Neuronal stem cell (in vitro differentiated cells): ENCODE results near the gene PKHD1.
"Not testable (repeated sequence)": the region's sequence is repeated elsewhere in the genome, so short reads cannot be mapped to it uniquely, and the experiment has no call there.

Experiments used
- DNase-seq: peaks from one replicate; pipeline ENCODE4 v3.0.0-alpha.2; 2013; ENCODE audit warnings: low spot score
- H2AFZ ChIP-seq: one replicate; pipeline ENCODE4 v1.6.1; 2013; ENCODE audit warnings: mild to moderate bottlenecking, low read length, inconsistent platforms
- H2AK5ac ChIP-seq: 2 replicates; pipeline ENCODE4 v1.6.1; 2013; ENCODE audit warnings: low read depth, mild to moderate bottlenecking, inconsistent platforms, low read length, moderate library complexity, mixed read lengths
- H2BK120ac ChIP-seq: 2 replicates; pipeline ENCODE4 v1.6.1; 2013; ENCODE audit warnings: low read depth, mild to moderate bottlenecking, inconsistent platforms, low read length, moderate library complexity, mixed read lengths
- H2BK12ac ChIP-seq: one replicate; pipeline ENCODE4 v1.6.1; 2013; ENCODE audit warnings: low read length, inconsistent platforms
- H2BK15ac ChIP-seq: 2 replicates; pipeline ENCODE4 v1.6.1; 2013; ENCODE audit warnings: mild to moderate bottlenecking, low read length, inconsistent platforms, mixed read lengths
- H2BK5ac ChIP-seq: one replicate; pipeline ENCODE4 v1.6.1; 2013; ENCODE audit warnings: inconsistent platforms, mild to moderate bottlenecking, low read length, moderate library complexity
- H3K14ac ChIP-seq: one replicate; pipeline ENCODE4 v1.6.1; 2013; ENCODE audit warnings: low read length, inconsistent platforms
- H3K18ac ChIP-seq: 2 replicates; pipeline ENCODE4 v1.6.1; 2013; ENCODE audit warnings: low read length, inconsistent platforms
- H3K23ac ChIP-seq: 2 replicates; pipeline ENCODE4 v1.6.1; 2013; ENCODE audit warnings: low read depth, mild to moderate bottlenecking, mixed read lengths, low read length, inconsistent platforms; ENCODE audit not compliant: poor library complexity
- H3K27ac ChIP-seq: replicated peaks from 3 replicates; pipeline ENCODE4 v1.5.1; 2013; ENCODE audit warnings: low read length, inconsistent platforms
- H3K27me3 ChIP-seq, 3 experiments: 2 replicates each; pipeline ENCODE4 v1.6.1; 2013; ENCODE audit warnings: low read length in 3 of 3, mild to moderate bottlenecking in 2 of 3, inconsistent platforms in 1 of 3, low read depth in 1 of 3, mixed read lengths in 1 of 3, moderate library complexity in 1 of 3; ENCODE audit not compliant: control insufficient read depth in 3 of 3, insufficient read depth in 3 of 3
- H3K36me3 ChIP-seq, 2 donors: replicated peaks in 1 of 2; 2 replicates each; pipeline ENCODE4 v1.6.1; 2013; ENCODE audit warnings: low read length in 2 of 2; ENCODE audit not compliant: control insufficient read depth in 2 of 2, insufficient read depth in 2 of 2
- H3K4ac ChIP-seq: 2 replicates; pipeline ENCODE4 v1.6.1; 2013; ENCODE audit warnings: inconsistent platforms, mild to moderate bottlenecking, low read length, moderate library complexity
- H3K4me1 ChIP-seq, 2 donors: 1 replicate in 1 of 2; 2 replicates in 1 of 2; pipeline ENCODE4 v1.6.1; 2013; ENCODE audit warnings: low read length in 2 of 2, low read depth in 1 of 2; ENCODE audit not compliant: control insufficient read depth in 2 of 2, insufficient read depth in 1 of 2
- H3K4me2 ChIP-seq: one replicate; pipeline ENCODE4 v1.6.1; 2013; ENCODE audit warnings: mild to moderate bottlenecking, low read length, inconsistent platforms; ENCODE audit not compliant: insufficient read depth, poor library complexity, severe bottlenecking
- H3K4me3 ChIP-seq, 2 donors: 2 replicates each; pipeline ENCODE4 v1.5.1; 2013; ENCODE audit warnings: low read length in 2 of 2, mild to moderate bottlenecking in 2 of 2, inconsistent platforms in 1 of 2, moderate library complexity in 1 of 2
- H3K79me1 ChIP-seq: one replicate; pipeline ENCODE4 v1.6.1; 2013; ENCODE audit warnings: low read depth, mild to moderate bottlenecking, inconsistent platforms, low read length, moderate library complexity
- H3K9ac ChIP-seq: one replicate; pipeline ENCODE4 v1.6.1; 2013; ENCODE audit warnings: mild to moderate bottlenecking, low read depth, low read length, inconsistent platforms; ENCODE audit not compliant: poor library complexity
- H3K9me3 ChIP-seq, 2 donors: replicated peaks in 1 of 2; 2 replicates each; pipeline versions ENCODE3 to v1.6.1; 2013; ENCODE audit warnings: low read length in 2 of 2, mild to moderate bottlenecking in 2 of 2, inconsistent platforms in 1 of 2, low read depth in 1 of 2, mixed read lengths in 1 of 2, moderate library complexity in 1 of 2; ENCODE audit not compliant: control insufficient read depth in 2 of 2, insufficient read depth in 1 of 2
- H4K8ac ChIP-seq: one replicate; pipeline ENCODE4 v1.6.1; 2013; ENCODE audit warnings: low read depth, mild to moderate bottlenecking, inconsistent platforms, low read length, moderate library complexity
- H4K91ac ChIP-seq: one replicate; pipeline ENCODE4 v1.6.1; 2013; ENCODE audit warnings: low read length, low read depth, mild to moderate bottlenecking, inconsistent platforms; ENCODE audit not compliant: poor library complexity
- WGBS, 2 donors: extraction: QIAGEN DNeasy Blood & Tissue Kit; methylation state at CpG; one replicate each; pipeline ENCODE4 v1.1.7; 2013; ENCODE audit warnings: missing lambda C conversion rate in 2 of 2, mixed read lengths in 1 of 2; ENCODE audit not compliant: insufficient read length in 2 of 2, insufficient replicate concordance in 1 of 2; ENCODE audit errors: extremely low coverage in 2 of 2; 5-methylcytosine and 5-hydroxymethylcytosine counted together

Gene PKHD1

DNA sequence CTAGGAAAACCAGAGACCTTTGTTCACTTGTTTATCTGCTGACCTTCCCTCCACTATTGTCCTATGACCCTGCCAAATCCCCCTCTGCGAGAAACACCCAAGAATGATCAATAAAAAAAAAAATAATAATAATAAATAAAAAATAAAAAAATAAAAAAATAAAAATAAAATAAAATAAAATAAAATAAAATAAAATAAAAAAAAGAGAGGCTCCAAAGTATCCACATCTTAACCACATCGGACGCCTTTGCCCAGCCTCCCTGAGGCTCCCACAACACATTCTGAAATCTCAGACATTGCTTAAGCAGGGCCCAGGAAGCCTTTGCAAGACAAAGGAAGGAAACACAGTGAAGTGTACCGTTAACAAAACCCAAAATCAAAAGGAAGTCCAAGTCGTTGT is 104.7 kb downstream of the PKHD1 start:
- H3K27me3 ChIP-seq, H3K23ac ChIP-seq, H3K4ac ChIP-seq, H2BK15ac ChIP-seq, H3K18ac ChIP-seq, H3K4me3 ChIP-seq, DNase-seq, H2BK5ac ChIP-seq, H3K36me3 ChIP-seq, H3K79me1 ChIP-seq, H3K27ac ChIP-seq, H4K8ac ChIP-seq, H4K91ac ChIP-seq, H3K9ac ChIP-seq, H3K14ac ChIP-seq, H2AFZ ChIP-seq, H3K9me3 ChIP-seq, H2BK12ac ChIP-seq, H2BK120ac ChIP-seq, H3K4me1 ChIP-seq, H2AK5ac ChIP-seq, H3K4me2 ChIP-seq: not testable (repeated sequence)
- no CpG with 5 or more reads among the region's 5 CpGs for WGBS, 2 donors

- Histone ChIP-seq H2AFZ (no peak overlapping the region), H3K27ac (no peak overlapping the region), H3K36me3 (no peaks in the 10 kb centered on the region), H3K23ac (no peak overlapping the region), H2BK120ac (no peak overlapping the region), H3K9ac (no peak overlapping the region), H3K9me3 (no peaks in the 10 kb centered on the region), H4K8ac (no peak overlapping the region), H2AK5ac (no peak overlapping the region), H2BK15ac (no peak overlapping the region), H2BK5ac (no peak overlapping the region), H3K18ac (no peak overlapping the region), H3K79me1 (no peaks in the 10 kb centered on the region), H3K27me3 (no peaks in the 10 kb centered on the region), H2BK12ac (no peak overlapping the region), H3K4me1 (no peaks in the 10 kb centered on the region), H3K4me2 (no peak overlapping the region), H4K91ac (no peak overlapping the region), H3K14ac (no peak overlapping the region), H3K4ac (no peak overlapping the region), H3K4me3 (no peak overlapping the region)
- WGBS, 2 donors = no CpG with 5 or more reads among the region's 9 CpGs
- DNase-seq = no peak
Observed at GRCh38 chr6:51976374-51976773, 111.0 kb downstream of the PKHD1 start.

DNA sequence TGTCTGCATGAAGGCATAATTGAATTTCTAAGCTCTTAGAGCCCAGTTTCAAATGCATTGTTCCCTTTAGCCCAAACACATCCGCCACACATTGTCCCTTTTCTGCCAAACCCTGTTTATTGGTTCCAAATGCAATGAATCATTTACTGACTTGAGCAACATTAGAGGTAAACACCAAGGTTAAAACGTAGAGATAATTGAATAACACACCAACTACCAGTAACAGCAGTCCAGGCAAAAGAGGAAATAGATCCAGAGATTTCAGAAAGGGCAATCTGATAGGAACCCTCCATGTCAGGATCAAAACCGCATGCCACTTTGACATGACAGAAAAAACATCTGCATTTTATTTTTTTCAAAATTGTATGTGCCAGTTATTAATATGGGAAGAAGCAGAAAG is 114.8 kb downstream of the PKHD1 start:
- WGBS, 2 donors = no CpG with 5 or more reads among the region's 3 CpGs
- Histone ChIP-seq H3K18ac (no peak overlapping the region), H4K8ac (no peak overlapping the region), H3K9ac (no peak overlapping the region), H2AFZ (no peak overlapping the region), H2AK5ac (no peak overlapping the region), H3K14ac (no peak overlapping the region), H3K27ac (no peak overlapping the region), H2BK5ac (no peak overlapping the region), H3K36me3 (no peaks in the 10 kb centered on the region), H3K4me3 (no peak overlapping the region), H3K23ac (no peak overlapping the region), H3K9me3 (no peaks in the 10 kb centered on the region), H2BK120ac (no peak overlapping the region), H3K4ac (no peak overlapping the region), H3K4me1 (no peaks in the 10 kb centered on the region), H3K27me3 (no peaks in the 10 kb centered on the region), H3K79me1 (no peaks in the 10 kb centered on the region), H2BK15ac (no peak overlapping the region), H4K91ac (no peak overlapping the region), H3K4me2 (no peak overlapping the region), H2BK12ac (no peak overlapping the region)
- no peak for DNase-seq

DNA sequence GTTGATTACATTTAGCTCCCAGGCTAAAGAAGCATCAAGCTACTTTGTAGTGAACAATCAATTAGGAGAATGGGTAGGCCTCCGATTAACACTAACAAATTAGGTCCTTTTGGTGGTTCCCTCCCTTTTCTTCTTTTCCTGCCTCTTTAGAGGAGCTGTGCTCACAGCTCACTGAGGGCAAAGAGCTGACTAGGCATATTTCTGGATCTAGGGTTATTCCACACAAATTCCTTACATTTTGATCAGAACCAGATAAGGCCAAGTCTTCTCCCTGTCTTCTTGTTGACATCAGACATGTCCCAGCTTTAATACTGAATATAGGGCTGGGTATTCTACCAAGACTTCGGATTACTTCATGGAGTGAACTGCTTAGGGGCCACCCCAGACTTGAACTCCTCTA is 119.1 kb downstream of the PKHD1 start:
- H3K4me2 ChIP-seq = no peak overlapping the region
- H3K27me3 ChIP-seq = no peaks in the 10 kb centered on the region
- no CpG with 5 or more reads among the region's 2 CpGs for WGBS, 2 donors

More for the DNA sequence above, 119.1 kb downstream of the PKHD1 start:
- Histone ChIP-seq H4K8ac (no peak overlapping the region), H2AK5ac (no peak overlapping the region), H3K9ac (no peak overlapping the region), H2BK15ac (no peak overlapping the region), H3K79me1 (no peaks in the 10 kb centered on the region), H2AFZ (no peak overlapping the region), H3K27ac (no peak overlapping the region), H4K91ac (no peak overlapping the region), H3K18ac (no peak overlapping the region), H3K14ac (no peak overlapping the region), H2BK120ac (no peak overlapping the region), H3K36me3 (no peaks in the 10 kb centered on the region), H3K9me3 (no peaks in the 10 kb centered on the region), H3K23ac (no peak overlapping the region), H3K4me1 (no peaks in the 10 kb centered on the region), H2BK5ac (no peak overlapping the region), H3K4ac (no peak overlapping the region), H3K4me3 (no peak overlapping the region), H2BK12ac (no peak overlapping the region)
- no peak for DNase-seq
